Measurements from ENCODE around the gene PPP2R5A.
A peak's percentile ranks its signal among the peaks of the same experiment; 100 is the strongest.

The PPP2R5A gene

DNA sequence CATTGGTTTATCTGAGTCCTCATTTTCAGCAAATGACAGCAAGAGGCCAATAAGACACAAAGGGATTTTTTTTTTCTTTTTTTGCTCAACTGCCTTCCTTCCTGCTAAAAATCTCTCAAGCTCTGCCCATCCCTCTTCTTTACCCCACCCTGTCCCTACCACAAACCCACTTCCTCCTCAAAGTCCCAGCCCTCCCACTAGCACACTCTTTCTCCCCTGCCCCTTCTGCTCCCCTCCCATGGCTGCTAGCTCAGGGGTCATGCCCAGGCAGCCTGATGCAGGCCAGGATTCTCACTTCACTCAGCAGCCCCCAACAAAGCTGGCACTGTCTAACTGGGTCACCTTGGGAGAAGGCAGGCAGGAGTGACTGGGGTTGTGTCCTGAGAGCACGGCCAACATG is 28.8 kb upstream of the PPP2R5A start:
- Mint-ChIP-seq H3K4me1 (peaks cover 24 to 32% of the 10 kb centered on the region in 2 donors), H3K9me3 (no peaks in the 10 kb centered on the region), H3K27me3 (no peaks in the 10 kb centered on the region), H3K27ac (peak overlapping the region; percentile 87), H3K36me3 (no peaks in the 10 kb centered on the region), H3K4me3 (peak overlapping the region; percentile 54 to 56)
- DNase-seq = no peak
- ATAC-seq (replicated peaks) = peak; percentile 64 to 67

DNA sequence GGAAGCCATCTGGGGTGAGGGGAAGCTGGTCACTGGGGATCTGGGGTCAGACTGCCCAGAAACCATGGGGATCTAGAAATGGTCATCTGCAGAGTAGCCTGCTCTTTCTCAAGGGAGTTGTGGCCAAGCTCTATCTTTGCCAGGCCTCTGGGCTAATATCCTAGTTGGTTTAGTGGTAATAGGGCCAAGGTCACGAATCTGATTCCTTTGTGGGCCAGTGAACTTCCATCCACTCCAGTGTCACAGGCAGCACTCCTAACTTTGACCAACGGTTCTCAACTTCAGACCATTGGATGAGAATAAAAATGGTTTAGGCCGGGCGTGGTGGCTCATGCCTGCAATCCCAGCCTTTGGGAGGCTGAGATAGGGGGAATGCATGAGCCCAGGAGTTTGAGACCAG is 28.1 kb upstream of the PPP2R5A start:
- no peak overlapping the region for H3K4me3 Mint-ChIP-seq

DNA sequence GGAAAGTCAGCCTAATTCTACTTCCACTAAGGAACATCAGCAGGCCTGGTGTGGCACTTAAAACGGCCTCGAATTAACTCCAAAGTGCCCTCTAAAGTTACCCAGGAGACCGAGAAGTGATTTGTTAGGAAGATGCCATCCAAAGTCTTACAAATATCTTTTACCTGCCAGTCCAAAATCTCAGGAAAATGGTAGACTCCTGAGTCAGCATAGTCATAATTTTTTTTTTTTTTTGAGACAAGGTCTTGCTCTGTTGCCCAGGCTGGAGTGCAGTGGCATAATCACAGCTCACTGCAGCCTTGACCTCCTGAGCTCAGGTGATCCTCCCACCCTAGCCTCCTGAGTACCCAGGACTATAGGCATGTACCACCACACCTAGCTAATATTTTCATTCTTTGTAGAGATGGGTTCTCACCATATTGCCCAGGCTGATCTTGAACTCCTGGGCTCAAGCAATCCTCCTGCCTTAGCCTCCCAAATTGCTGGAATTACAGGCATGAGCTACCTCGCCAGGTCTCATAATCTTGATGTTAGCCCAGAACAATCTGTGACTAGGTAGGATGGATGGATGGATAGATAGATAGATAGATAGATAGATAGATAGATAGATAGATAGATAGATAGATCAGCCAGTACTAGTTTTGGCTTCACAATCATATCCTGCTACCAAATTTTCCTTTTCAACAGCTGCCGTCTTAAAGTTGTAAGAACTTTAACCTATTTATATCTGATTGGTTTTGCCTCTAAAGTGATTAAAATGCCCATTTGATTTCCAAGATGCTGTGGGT is 25.3 kb upstream of the PPP2R5A start:
- DNase-seq = no peak
- H3K27ac Mint-ChIP-seq = no peak overlapping the region
- no peak overlapping the region for H3K4me3 Mint-ChIP-seq
- H3K9me3 Mint-ChIP-seq = no peaks in the 10 kb centered on the region
- H3K4me1 Mint-ChIP-seq = peaks cover 20 to 21% of the 10 kb centered on the region in 2 donors
- ATAC-seq (replicated peaks) = no peak
- no peaks in the 10 kb centered on the region for H3K36me3 Mint-ChIP-seq
- no peaks in the 10 kb centered on the region for H3K27me3 Mint-ChIP-seq

More for the DNA sequence above, 28.1 kb upstream of the PPP2R5A start:
- Mint-ChIP-seq H3K27ac (peak overlapping the region; percentile 56), H3K27me3 (no peaks in the 10 kb centered on the region), H3K9me3 (no peaks in the 10 kb centered on the region), H3K36me3 (no peaks in the 10 kb centered on the region), H3K4me1 (peaks cover 24 to 32% of the 10 kb centered on the region in 2 donors)
- DNase-seq (no peak), ATAC-seq (replicated peaks) (no peak)

DNA sequence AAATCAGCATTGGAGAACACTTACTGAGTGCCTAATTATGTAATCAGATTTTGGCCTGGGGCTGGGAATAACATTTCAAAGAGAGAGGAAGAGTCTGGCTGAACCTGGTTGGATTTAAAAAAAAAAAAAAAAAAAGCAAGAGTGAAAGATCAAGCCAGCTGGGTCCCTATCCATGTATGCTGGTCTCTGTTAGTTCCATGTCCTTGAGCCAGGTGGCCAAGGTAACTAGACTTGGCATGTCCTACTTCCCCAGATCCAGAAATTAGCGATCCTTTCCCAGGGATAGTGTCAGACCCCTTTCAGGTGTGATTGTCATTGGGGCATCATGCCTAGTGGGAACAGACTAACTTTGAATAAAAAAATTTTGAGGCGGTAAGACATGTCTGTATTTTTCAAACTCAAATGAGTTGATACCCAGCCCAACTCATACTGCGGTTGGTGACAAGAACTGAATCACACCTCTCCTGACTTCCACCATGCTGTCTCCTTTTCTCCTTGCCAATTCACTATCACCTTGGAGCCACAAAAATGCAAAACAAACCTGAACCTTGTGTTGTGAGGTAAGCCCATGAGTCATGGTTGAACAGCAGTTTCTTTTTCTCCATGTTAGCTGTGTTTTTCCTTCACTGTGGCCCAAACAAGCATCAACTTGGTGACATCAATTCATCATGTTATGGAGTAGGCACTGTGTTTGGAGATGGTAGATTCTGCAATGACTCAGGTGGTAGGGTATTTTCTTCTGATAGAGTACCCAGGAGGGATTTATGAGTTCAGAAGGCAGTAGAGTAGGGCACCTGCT is 24.5 kb upstream of the PPP2R5A start:
- no peaks in the 10 kb centered on the region for H3K27me3 Mint-ChIP-seq
- peaks cover 11 to 12% of the 10 kb centered on the region in 2 donors for H3K4me1 Mint-ChIP-seq
- no peaks in the 10 kb centered on the region for H3K36me3 Mint-ChIP-seq
- no peak overlapping the region for H3K4me3 Mint-ChIP-seq
- DNase-seq (no peak), ATAC-seq (replicated peaks) (peak in 1 of 2 donors; percentile 27)
- H3K9me3 Mint-ChIP-seq = no peaks in the 10 kb centered on the region
- no peak overlapping the region for H3K27ac Mint-ChIP-seq

DNA sequence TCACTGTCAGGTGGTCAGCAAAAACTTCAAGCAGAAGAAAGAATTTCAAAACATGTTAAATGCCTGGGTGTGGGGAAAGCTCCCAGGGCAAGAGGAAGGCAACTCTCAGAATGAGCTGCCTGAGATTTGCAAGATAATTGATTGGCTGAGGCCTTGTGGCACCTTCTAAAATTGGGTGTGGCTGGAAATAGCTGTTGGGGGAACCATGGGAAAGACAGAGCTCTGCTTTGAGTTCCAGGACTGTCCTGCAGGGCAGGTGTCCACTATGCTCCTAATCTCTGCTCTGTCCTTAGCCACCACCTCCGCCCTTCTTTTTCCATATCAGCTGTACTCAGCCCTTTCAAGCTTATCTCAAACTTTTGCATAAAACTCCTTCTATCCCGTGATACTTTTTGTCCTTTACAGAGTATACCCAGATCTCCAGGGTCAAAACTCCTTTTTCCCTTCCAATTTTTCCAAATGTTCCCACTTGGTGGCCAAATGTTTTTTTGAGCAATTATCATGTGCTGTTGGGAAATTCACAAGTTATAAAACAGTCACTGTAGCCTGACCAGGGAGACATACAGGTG is 23.8 kb upstream of the PPP2R5A start:
- Mint-ChIP-seq H3K27ac (no peak overlapping the region), H3K36me3 (no peaks in the 10 kb centered on the region), H3K9me3 (no peaks in the 10 kb centered on the region), H3K4me3 (no peak overlapping the region), H3K27me3 (no peaks in the 10 kb centered on the region), H3K4me1 (peaks cover 4 to 5% of the 10 kb centered on the region in 2 donors)
- DNase-seq (no peak), ATAC-seq (replicated peaks) (no peak)

DNA sequence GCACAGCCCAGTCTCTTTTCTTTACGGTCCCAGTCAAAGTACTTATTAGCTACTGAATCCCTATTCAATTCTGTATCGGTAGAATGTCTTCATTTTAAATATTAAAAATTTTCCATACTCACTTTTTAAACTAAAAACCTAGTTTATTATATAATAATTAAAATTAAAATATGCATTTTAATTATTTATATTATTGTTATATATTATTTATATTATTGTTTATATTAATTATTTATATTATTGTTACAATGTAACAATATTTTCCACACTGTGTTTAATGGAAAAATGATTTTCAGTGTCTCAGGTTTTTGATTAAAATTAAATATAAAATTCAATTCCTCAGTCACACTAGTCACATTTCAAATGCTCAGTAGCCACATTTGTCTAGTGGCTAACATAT is 18.2 kb upstream of the PPP2R5A start:
- peaks cover 7 to 10% of the 10 kb centered on the region in 2 donors for H3K4me1 Mint-ChIP-seq
- H3K4me3 Mint-ChIP-seq = no peak overlapping the region
- no peak overlapping the region for H3K27ac Mint-ChIP-seq
- DNase-seq (no peak), ATAC-seq (replicated peaks) (no peak)
- no peaks in the 10 kb centered on the region for H3K36me3 Mint-ChIP-seq
- H3K9me3 Mint-ChIP-seq = no peaks in the 10 kb centered on the region
- H3K27me3 Mint-ChIP-seq = no peaks in the 10 kb centered on the region

DNA sequence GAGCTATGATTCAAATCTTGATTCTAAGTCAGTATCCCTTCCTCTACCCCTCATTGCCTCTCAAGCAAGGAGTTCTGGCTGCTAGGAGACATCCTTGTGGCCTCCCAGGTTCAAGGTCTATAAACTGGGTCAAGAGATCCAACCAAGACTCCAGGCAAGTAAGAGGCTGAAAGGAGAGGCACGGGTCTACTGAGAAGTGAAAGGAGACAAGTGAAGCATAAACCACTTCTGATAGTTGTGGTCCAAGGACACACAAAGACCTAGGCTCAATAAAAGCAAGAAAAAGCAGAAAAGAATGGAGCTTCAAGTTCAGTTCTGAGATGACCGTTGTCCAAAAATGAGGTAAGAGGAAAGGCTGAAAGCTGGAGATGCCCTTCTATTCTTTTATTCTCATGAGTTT is 17.8 kb upstream of the PPP2R5A start:
- H3K4me3 Mint-ChIP-seq = no peak overlapping the region
- peaks cover 7 to 10% of the 10 kb centered on the region in 2 donors for H3K4me1 Mint-ChIP-seq
- H3K36me3 Mint-ChIP-seq = no peaks in the 10 kb centered on the region
- ATAC-seq (replicated peaks) (peak; percentile 78 to 81), DNase-seq (no peak)
- H3K9me3 Mint-ChIP-seq = no peaks in the 10 kb centered on the region
- peak overlapping the region; percentile 32 for H3K27ac Mint-ChIP-seq
- no peaks in the 10 kb centered on the region for H3K27me3 Mint-ChIP-seq

DNA sequence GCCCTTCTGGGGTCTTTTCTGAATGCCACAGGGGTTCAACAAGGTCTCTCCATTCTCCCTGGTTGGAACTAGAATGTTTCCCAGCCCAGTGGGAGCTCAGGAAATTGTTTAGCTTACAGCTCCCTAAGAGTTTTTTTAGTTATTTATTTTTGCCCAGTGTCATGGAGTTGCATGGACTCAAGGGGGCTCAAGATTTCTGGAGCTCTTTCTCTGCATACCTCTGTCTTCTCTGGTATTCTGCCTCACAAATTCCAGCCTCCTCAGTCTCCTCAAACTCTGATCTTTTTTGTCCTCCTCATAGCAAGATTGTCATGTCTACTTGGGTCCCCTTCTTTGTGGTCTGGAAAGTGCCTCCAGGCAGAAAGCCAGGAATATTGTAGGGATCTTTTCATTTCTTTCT is 15.9 kb upstream of the PPP2R5A start:
- Mint-ChIP-seq H3K36me3 (no peaks in the 10 kb centered on the region), H3K27me3 (no peaks in the 10 kb centered on the region), H3K4me1 (peaks cover 7 to 10% of the 10 kb centered on the region in 2 donors), H3K27ac (no peak overlapping the region), H3K4me3 (no peak overlapping the region), H3K9me3 (no peaks in the 10 kb centered on the region)
- no peak for DNase-seq
- ATAC-seq (replicated peaks) = no peak

DNA sequence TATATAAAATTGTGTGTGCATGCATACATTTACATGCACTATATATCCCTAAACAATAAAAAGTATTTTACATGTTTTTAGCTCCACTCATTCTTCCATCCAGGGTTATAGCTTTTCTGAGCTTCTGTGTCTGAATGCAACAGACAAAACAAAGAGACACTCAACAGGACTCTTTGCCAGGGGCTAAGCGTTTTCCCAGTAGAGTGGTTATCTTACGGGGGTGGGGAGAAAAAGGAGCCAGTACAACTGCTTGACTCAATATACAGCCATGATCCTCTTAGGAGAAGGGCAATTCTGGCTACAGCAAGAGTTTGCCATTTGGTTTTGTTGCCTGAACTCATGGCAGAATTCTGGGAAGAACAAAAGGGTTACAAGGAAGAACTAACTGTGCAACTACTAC is 14.6 kb upstream of the PPP2R5A start:
- peaks cover 7 to 10% of the 10 kb centered on the region in 2 donors for H3K4me1 Mint-ChIP-seq
- no peaks in the 10 kb centered on the region for H3K27me3 Mint-ChIP-seq
- H3K36me3 Mint-ChIP-seq = no peaks in the 10 kb centered on the region
- ATAC-seq (replicated peaks) (no peak), DNase-seq (no peak)
- H3K9me3 Mint-ChIP-seq = no peaks in the 10 kb centered on the region
- H3K4me3 Mint-ChIP-seq = no peak overlapping the region
- no peak overlapping the region for H3K27ac Mint-ChIP-seq

DNA sequence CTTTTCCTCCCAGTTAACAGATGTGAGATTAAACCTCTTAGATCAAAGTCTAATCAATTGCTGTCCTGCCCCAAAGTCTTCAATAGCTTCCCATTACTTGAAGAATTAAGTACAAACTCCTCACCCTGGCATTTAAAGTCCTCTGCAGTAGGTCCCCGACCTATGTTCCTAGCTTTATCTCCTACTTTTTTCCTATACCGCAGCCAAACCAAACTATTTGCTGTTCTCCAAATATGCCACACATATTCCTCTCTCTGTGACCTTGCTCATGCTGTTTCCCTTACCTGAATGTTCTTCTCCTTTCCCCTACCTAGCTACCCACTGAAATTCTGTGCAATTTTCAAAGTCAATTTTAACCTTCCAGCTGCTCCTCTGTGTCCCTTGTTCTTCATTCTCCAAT is 14.0 kb upstream of the PPP2R5A start:
- H3K4me3 Mint-ChIP-seq = no peak overlapping the region
- no peaks in the 10 kb centered on the region for H3K27me3 Mint-ChIP-seq
- ATAC-seq (replicated peaks) = no peak
- DNase-seq = no peak
- H3K9me3 Mint-ChIP-seq = no peaks in the 10 kb centered on the region
- no peak overlapping the region for H3K27ac Mint-ChIP-seq
- no peaks in the 10 kb centered on the region for H3K36me3 Mint-ChIP-seq
- peaks cover 7 to 10% of the 10 kb centered on the region in 2 donors for H3K4me1 Mint-ChIP-seq

DNA sequence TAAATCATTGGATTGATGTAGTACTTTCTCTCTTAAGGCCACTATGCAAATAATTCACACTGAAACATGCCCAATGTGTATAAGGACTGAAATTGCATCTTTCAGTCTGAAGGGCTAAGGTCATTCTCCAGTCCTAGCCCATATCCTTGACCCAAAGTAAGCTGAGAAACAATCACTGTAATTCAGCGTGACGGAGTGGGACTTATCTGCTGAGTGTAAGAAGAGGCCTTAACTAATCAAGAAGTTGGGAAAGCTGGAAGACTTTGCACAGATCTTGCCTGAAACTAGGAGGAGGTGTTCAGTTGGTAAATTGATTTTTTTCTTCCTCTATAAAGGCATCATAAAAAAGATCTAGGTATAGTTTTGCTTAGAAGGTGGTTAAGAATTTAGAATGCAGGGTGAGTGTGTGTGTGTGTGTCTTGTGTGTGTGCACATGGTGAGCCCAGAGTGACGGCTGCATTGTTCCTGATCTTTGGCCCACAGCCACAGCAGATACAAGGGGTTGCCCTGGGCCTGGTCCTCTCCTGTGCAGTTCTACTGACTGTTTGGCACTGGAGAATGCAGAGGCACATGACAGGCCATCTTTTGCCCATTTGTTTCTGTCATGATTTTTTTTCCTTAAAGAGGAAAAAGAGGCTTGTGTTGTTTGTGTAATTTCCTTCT is 13.3 kb upstream of the PPP2R5A start:
- no peak for DNase-seq
- Mint-ChIP-seq H3K4me3 (no peak overlapping the region), H3K36me3 (no peaks in the 10 kb centered on the region), H3K27me3 (no peaks in the 10 kb centered on the region), H3K4me1 (peaks cover 7 to 10% of the 10 kb centered on the region in 2 donors), H3K27ac (no peak overlapping the region), H3K9me3 (no peaks in the 10 kb centered on the region)
- no peak for ATAC-seq (replicated peaks)

DNA sequence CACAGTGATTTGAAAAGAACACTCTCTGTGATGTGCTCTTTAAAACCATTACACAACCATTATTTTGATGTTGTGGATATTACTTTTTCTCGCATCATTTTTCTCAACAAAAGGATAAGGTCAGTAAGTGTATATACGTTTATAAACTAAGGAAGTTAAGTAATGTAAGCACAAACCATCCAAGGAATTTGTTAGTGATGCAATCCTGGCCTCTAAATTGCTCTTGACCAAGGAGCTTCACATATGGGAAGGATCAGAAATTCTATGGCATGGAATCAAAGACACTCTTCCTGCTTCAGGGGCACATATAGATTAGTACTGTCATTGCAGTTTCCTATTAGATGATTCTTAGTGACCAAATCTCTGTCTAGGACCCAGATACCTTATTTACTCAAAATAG is 3.6 kb upstream of the PPP2R5A start:
- H3K9me3 Mint-ChIP-seq = no peaks in the 10 kb centered on the region
- ATAC-seq (replicated peaks) = no peak
- no peak overlapping the region for H3K27ac Mint-ChIP-seq
- H3K36me3 Mint-ChIP-seq = peaks cover 1 to 3% of the 10 kb centered on the region in 2 donors
- H3K4me3 Mint-ChIP-seq = no peak overlapping the region
- no peak for DNase-seq
- H3K4me1 Mint-ChIP-seq = peaks cover 0 to 13% of the 10 kb centered on the region in 2 donors
- no peaks in the 10 kb centered on the region for H3K27me3 Mint-ChIP-seq

DNA sequence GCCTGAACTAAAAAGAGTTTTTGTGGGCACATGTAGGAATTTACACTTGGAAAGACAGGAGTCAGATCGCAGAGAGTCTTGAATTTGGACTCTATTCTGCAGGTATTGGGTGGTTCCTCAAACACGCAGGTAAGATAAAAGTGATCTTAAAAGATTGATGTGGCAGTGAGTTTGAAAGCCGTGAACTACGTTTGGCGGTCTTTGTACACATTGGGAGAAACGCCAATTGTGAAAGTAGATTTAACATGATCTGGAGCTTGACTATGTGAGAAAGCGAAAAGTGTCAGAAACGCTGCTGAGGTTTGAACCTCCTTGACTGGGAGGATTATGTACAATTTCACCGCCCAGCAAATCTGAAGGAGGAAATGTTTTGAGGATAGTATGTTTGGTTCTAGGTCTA is 1.5 kb upstream of the PPP2R5A start:
- ATAC-seq (replicated peaks) (no peak), DNase-seq (no peak)
- Mint-ChIP-seq H3K36me3 (peaks cover 1 to 4% of the 10 kb centered on the region in 2 donors), H3K9me3 (no peaks in the 10 kb centered on the region), H3K27ac (no peak overlapping the region), H3K4me1 (peaks cover 4 to 22% of the 10 kb centered on the region in 2 donors), H3K4me3 (peak overlapping the region; percentile 96 to 100), H3K27me3 (no peaks in the 10 kb centered on the region)

DNA sequence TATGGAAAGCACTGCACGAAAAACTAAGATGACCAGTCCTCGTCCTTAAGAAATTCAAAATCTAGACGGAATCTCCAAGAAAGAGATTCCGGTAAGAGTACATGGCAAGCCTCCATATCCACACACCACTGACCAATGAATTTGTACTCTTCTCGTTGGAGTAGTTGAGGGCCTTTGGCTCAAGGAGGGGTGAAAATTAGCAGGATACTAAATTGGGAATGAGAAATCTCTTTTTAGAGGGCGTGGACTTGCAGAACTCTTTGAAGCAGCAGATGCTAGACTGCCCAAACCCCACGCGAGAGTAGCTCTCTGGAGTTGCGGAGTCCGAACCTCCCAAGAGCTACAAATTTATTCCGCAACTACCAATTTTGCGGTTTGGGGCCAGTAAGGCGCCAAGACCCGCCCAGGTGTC is 872 bp upstream of the PPP2R5A start:
- Mint-ChIP-seq H3K4me1 (peaks cover 7 to 27% of the 10 kb centered on the region in 2 donors), H3K27ac (peak overlapping the region; percentile 99), H3K27me3 (no peaks in the 10 kb centered on the region), H3K9me3 (no peaks in the 10 kb centered on the region), H3K36me3 (peaks cover 1 to 6% of the 10 kb centered on the region in 2 donors), H3K4me3 (peak overlapping the region; percentile 96 to 100)
- DNase-seq (no peak), ATAC-seq (replicated peaks) (no peak)

Data from stimulated activated naive B cell treated with anti-CD40 and anti-IgM and Interleukin-4, amounts not matched to agents 10 μg/mL and 1 μg/mL and 100 μg/mL, for 72 hours (primary cell).